Activated CD4-positive, alpha-beta T cell treated with anti-CD3 and anti-CD28 coated beads, Interleukin-2, Interleukin-4, amounts not matched to agents 100 ng/mL and 50 ng/mL, durations not matched to agents 16 hours and 8 hours (primary cell): ENCODE results near the gene UMODL1.

ENCODE experiments used
- DNase-seq: peaks from one replicate; pipeline ENCODE4 v3.0.0-alpha.2; 2020; ENCODE audit warnings: low spot score

The UMODL1 gene

DNA sequence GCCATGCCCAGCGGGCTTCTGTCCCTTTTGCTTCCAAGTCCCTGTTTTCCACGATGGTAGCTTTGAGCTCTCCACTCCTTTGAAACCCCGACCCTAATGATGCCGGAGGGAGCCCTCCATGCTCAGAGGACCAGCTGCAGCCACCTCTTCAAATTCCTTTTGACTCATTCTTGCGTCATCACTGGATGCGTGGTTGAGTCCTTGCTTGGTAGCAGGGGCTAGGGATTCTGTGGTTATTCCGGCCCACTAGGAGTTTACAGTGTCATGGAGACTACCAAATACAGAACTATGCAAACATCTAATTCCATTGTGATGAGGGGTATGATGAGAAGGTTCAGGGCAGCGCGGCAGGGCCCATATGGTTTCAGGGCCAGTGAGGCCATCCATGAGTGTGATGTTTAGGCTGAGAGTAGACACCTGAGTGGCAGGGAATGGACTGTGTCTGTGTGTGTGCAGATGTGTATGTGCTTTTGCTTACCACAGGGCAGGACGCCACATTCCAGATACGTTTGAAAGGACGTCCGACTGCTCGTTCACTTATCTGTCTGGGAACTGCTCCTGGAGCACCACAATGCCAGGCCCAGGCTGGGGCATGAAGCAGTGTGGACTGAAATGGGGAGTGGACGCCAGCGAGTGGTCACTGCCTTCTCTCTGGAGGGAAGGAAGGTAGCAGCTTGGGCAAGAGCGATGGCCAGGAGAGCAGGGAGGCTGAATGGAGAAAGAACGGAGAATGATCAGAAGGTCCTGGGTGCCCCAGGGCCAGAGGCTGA lies 30.5 kb upstream of the UMODL1 start:
- DNase-seq, result no peak

DNA sequence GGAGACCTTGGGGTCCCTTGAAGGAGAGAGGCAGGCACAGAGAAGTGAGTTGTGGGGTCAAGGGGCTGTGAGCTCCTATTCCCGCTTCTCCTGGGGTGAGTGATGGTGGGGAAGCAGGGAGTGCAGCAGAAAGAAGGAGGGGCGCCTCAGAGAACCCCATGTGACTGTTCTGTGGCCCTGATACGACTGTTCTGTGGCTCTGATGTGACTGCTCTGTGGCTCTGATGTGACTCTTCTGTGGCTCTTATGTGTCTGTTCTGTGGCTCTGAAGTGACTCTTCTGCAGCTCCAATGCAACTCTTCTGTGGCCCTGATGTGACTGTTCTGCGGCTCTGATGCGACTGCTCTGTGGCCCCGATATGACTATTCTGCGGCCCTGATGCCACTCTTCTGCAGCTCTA lies 29.9 kb upstream of the UMODL1 start:
- DNase-seq, result no peak

DNA sequence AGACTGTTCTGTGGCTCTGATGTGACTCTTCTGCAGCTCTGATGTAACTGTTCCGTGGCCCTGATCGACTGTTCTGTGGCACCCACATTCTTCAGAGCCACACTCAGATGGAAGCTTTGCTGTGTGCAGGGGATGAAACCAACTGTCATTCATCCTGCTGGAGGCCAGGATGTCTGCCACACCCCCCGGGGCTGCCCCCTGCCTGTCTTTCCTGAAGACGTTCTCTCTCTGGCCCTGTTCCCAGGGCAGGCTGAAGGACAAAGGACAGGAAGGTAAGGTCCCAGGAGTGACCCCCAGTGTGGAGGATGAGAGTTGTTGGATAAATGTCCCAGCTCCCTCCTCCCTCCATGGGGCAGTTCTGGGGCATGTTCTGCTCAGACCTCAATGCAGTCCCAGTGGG lies 29.4 kb upstream of the UMODL1 start:
- no peak for DNase-seq

DNA sequence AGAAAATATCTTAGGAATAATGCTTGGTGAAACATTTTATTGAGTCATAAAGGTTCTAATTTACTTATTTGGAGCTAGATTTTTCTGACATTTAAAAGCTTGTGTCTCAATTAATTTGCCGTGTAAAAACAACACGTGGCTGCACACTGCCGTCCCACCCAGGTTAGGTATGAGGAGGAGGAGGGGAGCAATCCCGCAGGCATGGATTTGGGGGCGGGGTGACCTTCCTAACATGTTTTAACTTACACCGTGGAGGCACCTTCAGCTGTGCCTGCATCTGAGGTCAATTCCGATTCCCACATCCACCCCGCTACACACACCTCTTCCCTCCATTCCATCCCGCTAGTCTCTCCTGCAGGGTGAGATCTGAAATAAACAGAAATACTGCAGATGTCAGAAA lies 28.5 kb upstream of the UMODL1 start:
- no peak for DNase-seq

DNA sequence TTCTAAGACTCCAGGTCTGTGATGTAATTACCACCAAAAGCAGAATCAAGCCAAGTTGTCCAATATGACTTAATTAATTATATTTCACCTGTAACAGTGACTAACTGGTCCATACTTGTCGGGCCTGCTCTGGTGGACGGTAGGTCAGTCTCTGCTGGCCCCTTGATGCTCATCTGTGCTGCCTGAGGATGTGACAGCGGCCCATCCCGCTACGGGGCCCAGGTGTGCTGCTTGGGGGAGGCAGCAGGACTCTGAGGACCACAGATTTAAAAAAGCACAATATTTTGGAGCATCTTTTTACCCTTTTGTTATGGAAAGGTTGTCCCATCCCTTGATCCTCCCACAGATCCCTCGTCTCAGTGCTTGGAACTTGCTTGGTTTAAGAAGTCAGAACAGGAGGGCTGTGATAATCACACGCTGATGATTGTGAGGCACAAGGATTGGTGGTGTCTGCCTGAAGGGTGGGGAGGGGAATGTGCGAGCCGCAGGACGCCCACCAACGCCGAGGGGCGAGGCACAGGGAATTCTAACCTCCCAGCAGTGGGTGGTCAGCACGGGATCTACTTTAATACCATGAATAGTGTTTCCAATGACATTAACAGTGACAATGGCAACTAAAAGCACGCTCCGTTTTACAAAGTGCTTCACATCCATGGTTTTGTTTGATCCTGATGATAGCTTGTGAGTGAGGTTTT lies 27.8 kb upstream of the UMODL1 start:
- DNase-seq, result no peak

- no peak for DNase-seq
Measured at GRCh38 chr21:42043961-42044360, 27.2 kb upstream of the UMODL1 start.

- DNase-seq, result no peak
Measured at GRCh38 chr21:42044871-42045495, 26.1 kb upstream of the UMODL1 start.

GRCh38 chr21:42047821-42048613 lies 23.1 kb upstream of the UMODL1 start:
- DNase-seq, result no peak

GRCh38 chr21:42048870-42049577 lies 22.1 kb upstream of the UMODL1 start:
- no peak for DNase-seq

- DNase-seq, result no peak
Measured at GRCh38 chr21:42049578-42050430, 21.3 kb upstream of the UMODL1 start.

DNA sequence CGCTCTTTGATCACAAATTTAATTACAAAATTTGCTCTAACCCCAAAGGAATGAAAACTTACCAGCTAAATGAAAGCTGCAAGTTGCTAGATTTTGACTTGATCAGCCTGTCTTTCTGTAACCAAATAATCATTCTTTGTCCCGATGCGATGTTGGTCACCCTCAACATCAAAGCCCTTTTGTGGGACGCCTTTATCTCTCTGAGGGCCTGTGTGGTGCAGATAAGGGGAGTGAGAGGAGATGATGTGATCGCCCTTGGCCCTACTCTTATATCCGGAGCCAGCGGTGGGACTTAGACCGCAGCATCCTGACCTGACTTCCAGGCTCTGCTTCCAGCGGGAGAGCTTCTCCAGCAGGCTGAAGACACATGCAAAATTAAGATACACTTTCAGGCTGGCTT lies 19.3 kb upstream of the UMODL1 start:
- no peak for DNase-seq

- DNase-seq, result no peak
Measured at GRCh38 chr21:42055425-42055824, 15.7 kb upstream of the UMODL1 start.

GRCh38 chr21:42056468-42056867 lies 14.6 kb upstream of the UMODL1 start:
- DNase-seq, result no peak

DNA sequence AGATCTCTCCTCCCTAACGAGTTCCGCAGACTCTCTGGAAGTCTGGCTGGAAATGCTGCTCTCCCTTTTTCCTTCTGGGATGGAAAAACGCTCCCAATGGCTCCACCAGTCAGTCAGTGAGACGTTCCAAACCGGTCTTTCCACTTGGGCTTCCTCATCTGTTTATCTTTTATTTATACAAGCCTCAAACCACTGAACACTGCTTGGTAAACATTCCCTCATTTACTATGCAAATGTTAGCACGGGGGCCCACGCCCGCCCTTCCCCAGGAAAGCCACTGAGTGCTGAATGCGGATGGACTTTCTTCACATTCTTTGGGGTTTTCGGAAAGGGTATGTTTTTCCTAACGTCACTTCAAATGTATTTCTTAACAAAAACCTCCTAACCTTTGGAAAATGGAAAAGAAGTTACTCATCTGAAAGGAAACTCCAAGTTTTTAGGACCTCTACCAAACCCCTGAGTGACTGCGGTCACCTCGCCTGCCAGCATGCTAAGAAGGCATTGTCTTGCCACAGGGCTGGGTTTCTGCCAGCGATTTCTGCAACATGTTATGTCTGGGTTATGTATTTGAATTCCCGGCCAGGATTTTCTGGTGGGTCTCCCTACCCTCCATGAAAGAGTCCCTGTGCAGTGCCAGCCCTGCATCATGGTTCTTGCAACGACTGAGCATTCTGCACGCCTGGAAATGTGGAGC lies 14.0 kb upstream of the UMODL1 start:
- no peak for DNase-seq

DNA sequence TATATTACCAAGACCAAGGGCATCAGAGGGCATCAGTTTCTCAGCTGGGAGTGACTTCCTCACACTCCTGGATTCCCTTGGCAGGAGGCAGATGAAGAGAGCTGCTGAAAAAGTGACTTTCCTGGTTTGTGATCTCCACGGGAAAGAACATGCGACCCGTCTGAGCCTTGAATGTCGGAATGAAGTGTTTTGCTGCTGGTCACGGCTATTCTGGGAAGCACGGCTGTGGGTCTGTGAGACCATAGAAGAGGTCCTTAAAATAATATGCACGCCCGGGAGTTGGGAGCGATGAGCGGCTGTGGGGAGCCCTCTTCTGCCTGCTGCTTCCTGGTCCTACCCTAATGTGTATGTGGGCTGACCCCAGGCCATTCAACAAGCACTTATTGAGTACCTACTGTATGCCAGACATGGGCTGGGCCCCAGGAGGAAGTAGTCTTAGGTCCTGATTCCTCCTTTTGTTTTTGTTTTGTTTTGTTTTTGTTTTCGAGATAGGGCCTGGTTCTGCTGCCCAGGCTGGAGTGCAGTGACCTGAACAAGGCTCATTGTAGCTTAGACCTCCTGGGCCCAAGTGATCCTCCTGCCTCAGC lies 13.2 kb upstream of the UMODL1 start:
- DNase-seq, result no peak

DNA sequence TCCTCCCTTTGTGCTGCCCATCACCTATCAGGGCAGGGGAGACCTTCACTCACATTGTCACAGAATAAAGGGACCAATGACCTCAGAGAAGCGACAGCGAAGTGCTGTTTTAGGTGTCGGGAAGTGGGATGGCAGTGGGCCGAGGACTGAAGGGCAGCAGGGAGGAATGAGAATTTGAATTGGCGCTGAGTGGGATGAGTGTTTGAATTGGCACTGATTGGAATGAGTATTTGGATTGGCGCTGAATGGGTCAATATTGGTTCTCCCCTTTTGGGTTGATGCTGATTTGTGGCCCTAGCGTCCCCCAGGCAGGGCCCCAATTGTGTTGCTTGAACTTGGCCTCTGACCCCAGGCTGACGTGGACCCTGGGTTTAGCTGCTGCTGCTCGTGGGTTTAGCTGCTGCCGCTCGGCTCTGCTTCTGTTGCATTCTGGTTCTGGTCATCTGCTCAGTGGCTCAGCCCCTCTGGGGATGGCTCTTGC lies 12.4 kb upstream of the UMODL1 start:
- no peak for DNase-seq

- DNase-seq, result no peak
Measured at GRCh38 chr21:42059141-42059540, 12.0 kb upstream of the UMODL1 start.

DNA sequence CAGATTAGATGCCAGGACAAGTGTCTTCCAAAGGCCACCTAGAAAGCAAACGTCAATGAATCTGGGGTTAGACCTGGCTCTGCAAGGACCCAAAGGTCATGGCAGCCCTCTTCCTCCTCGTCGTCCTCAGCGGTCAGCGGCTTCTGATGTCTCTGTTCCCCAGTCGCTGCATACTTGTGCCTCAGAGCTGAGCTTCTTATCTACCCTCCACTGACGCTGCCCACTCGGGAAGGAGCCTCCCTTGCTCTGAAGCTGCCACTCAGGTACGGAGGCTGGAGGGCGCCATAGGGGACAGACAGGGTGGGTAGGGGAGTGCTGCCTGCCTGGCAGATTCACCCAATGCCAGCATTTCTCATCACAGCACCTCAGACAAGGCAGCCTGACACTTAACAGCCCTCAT lies 11.4 kb upstream of the UMODL1 start:
- DNase-seq, result no peak

DNA sequence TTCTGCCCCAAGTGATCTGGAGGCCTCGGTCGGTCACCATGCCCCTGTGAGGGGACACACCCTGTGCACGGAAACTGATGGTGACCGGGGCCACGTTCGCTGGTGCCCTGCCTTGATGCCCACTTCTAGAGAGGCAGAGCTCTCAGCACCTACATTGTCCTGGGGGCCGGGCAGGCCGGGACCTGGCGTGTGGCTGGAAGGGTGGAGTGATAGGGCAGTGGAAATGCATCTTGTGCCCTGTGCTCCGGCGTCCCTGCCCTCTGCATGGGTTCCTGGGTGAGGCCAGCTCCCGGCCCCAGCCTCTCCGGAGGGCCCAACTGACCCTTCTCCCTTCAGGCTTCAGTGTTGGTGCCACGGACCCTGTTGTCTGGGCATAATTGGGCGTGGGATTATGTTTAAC lies 11.0 kb upstream of the UMODL1 start:
- DNase-seq, result no peak
